ENCODE results near the gene TSPAN9. TPM values are rescaled to one million over a fixed set of nuclear protein-coding genes. Genes with fewer than 3 reads are reported as not detected.

The TSPAN9 gene
- total RNA-seq, 4 donors from 2014 or later = 9.9 to 47.3 (median 15.4) TPM

- no peak for TF ChIP-seq CTCF (IDR thresholded peaks at IDR 0.05; ENCODE audit: low read depth)
Measured at GRCh38 chr12:3034067-3034750, 43.0 kb upstream of the TSPAN9 start.

- no peak for TF ChIP-seq CTCF (IDR thresholded peaks at IDR 0.05; ENCODE audit: low read depth)
Measured at GRCh38 chr12:3035171-3035570, 42.0 kb upstream of the TSPAN9 start.

DNA sequence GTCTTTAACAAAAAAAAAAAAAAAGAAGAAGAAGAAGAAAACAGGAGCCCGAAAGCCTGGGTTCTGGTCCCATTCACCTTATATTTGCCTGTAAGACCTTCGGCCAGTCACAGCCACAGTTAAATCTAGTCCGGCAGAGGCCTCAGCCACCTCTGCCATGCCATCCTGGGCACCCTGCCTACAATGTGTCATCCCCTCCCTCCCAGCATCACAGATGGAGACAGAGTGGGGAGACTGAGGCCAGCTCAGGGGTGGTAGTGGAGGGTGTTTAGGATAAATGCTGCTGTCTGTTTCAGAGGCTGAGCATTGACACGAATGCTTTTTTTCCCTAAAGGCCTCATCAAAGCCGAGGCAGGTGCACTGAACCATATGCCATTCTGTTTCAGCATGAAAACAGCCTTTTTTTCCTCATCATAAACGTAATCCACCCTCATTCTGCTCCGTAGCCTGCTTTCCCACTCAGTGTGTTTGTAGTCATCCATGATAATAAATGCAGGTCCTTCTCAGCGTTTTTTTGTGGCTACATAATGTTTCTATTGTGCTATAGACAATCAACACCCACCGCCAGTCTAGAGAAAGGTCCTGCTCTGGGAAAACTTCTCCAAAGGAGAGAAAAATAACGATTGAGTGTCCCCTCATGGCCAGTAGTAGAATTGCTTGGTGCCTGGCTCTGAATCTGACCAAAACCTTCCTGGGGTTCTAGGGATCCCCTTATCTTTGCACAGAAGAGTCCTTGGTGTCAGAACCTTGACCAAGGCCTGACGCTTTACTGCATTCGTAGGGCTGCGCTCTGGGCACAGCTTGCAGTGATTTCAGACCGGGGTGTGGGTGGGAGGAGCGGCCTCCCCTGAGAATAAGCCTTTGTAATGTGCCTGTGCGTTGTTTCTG, 41.1 kb upstream of the TSPAN9 start:
- TF ChIP-seq CTCF (IDR thresholded peaks at IDR 0.05; ENCODE audit: low read depth) = no peak

DNA sequence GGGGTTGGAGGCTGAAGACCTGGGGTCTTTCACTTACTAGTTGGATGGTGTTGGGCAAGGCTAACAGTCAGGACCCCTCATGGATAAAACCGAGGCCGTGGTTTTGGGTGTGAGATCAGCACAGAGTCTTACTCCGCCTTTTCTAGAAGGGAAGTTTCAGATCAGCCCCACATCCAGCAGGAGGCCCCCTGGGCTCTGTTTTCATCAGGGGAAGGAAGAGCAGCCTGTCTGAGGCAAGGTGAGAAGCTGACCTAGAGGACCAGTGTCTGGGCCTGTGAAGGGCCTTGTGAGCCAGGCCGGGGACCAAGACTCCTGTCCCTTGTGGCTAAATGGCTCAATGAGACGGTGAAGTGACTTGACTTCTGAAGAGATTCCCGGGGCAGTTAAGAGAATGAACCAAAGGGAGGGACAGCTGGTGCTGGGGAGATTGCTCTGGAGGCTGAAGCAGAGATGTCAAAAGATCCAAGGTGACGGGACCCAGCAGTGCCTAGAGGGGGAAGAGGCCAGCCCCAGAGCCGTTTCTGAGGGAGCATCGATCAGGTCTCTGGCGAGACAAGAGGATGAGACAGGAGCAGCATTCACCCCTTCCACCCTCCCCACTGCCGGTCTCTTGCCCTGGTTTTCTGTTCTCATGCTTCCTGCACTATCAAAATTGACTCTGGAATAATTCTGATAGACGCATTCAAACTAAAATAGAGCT, 40.1 kb upstream of the TSPAN9 start:
- no peak for TF ChIP-seq CTCF (IDR thresholded peaks at IDR 0.05; ENCODE audit: low read depth)

DNA sequence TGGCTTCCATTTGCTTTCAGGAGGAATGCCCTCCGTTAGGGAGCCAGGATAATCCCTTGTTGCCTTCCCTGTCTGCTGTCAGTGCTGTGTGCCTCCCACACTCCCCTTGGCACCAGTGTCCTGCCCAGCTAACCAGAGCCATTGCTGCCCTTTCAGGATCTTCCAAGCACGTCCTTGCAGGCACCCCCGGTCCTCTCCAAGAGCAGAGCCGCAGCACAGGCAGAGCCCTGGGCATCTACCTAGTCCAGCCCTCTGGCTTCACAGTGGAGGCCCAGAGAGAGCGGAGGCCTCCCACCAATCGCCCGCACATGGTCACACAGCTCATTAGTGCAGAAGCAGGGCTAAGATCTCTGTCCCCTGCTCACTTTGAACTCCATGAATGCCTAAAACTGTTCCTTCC, 39.0 kb upstream of the TSPAN9 start:
- TF ChIP-seq CTCF (IDR thresholded peaks at IDR 0.05; ENCODE audit: low read depth) = no peak

DNA sequence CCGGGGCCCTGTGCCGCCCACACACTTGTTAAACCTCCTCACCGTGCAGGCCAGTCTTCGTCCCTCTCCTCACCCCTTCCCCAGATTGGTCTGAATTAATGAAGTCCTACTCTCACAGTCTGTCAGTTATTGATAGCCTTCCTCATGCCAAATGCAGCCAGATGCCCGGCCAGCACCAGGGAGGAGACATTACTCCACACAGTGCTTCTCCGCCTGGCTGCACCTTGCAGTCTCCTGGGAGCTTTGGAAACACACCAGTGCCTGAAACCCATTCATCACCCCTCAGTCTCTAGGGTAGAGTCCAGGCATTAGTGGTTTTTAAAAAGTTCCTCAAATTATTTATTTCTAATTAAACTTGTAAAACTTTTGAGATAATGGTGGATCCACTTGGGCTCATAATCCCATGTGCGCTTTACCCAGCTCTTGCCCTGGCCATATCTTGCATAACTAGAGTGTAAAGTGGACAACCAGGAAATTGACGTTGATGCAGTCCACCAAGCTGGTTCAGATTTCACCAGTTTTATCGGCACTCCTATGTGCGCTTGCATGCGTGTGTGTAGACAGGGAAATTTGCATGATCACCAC, 38.2 kb upstream of the TSPAN9 start:
- no peak for TF ChIP-seq CTCF (IDR thresholded peaks at IDR 0.05; ENCODE audit: low read depth)
